Uterus (tissue), 4 donors: ENCODE results near the gene LAYN. TPM values are rescaled to one million over a fixed set of nuclear protein-coding genes. Genes with fewer than 3 reads are reported as not detected.

Experiments used
- DNase-seq, 2 donors: peaks; one replicate each; pipeline ENCODE4 v3.0.0-alpha.2; 2019 to 2020
- H3K27ac ChIP-seq, 2 donors: fragments of 200-600 bp; sonication (generic); 1 replicate in 1 of 2; 2 replicates in 1 of 2; pipeline ENCODE4 v1.5.1; 2016 to 2018
- H3K27me3 ChIP-seq, 2 donors: fragments of 200-600 bp; sonication (generic); one replicate each; pipeline ENCODE4 v1.5.1; 2018 to 2019; ENCODE audit warnings: control low read depth in 1 of 2
- H3K36me3 ChIP-seq, 2 donors: fragments of 200-600 bp; sonication (generic); one replicate each; pipeline ENCODE4 v1.5.1; 2019; ENCODE audit warnings: control low read depth in 1 of 2
- H3K4me1 ChIP-seq, 2 donors: fragments of 200-600 bp; sonication (generic); one replicate each; pipeline ENCODE4 v1.5.1; 2018 to 2019; ENCODE audit warnings: control low read depth in 1 of 2
- H3K4me3 ChIP-seq, 2 donors: fragments of 200-600 bp; sonication (generic); 1 replicate in 1 of 2; 2 replicates in 1 of 2; pipeline ENCODE4 v1.5.1; 2018 to 2019; ENCODE audit warnings: mild to moderate bottlenecking in 1 of 2
- H3K9me3 ChIP-seq, 2 donors: fragments of 200-600 bp; sonication (generic); one replicate each; pipeline ENCODE4 v1.5.1; 2019; ENCODE audit warnings: control low read depth in 1 of 2
- CTCF ChIP-seq, 4 experiments: fragments of 200-600 bp in 2 of 4; fragments of 450-650 bp in 2 of 4; sonication (generic) in 2 of 4; IDR thresholded peaks; one replicate each; pipeline ENCODE4 v1.5.1; 2016 to 2019; ENCODE audit warnings: antibody characterized with exemption in 4 of 4, mild to moderate bottlenecking in 2 of 4, moderate library complexity in 1 of 4
- POLR2A ChIP-seq, 2 donors: fragments of 450-650 bp; IDR thresholded peaks; one replicate each; pipeline ENCODE4 v1.6.1; 2016; ENCODE audit warnings: antibody characterized with exemption in 2 of 2, mild to moderate bottlenecking in 1 of 2, moderate library complexity in 1 of 2
- intact Hi-C: fragments of 100-400 bp; cut with DNase I; formaldehyde crosslinking; loops from one replicate; pipeline ENCODE4 v1.15.1; 2023; ENCODE audit warnings: low total_unique reads
- total RNA-seq, 4 donors: library from RNA; depleted of rRNA in 3 of 4; stranded (reverse); fragments of >200 nt in 3 of 4; gene quantifications; one replicate each; pipeline versions ENCODE4 v1.1.0 to v1.2.4, GENCODE V29; 2014 to 2023
- donor health status: DM: yes; HTN: yes; CAD: no.

Gene LAYN
- total RNA-seq, 4 donors from 2014 or later = 8.5 to 58.2 (median 37.1) TPM

GRCh38 chr11:111523343-111523742 is 17.2 kb upstream of the LAYN start:
- no peak for DNase-seq
- intact Hi-C loops = no loop called here
- H3K9me3 ChIP-seq = no peaks in the 10 kb centered on the region

GRCh38 chr11:111524056-111524455 is 16.5 kb upstream of the LAYN start:
- Histone ChIP-seq H3K36me3 (no peaks in the 10 kb centered on the region), H3K27ac (no peak overlapping the region), H3K4me1 (no peaks in the 10 kb centered on the region), H3K9me3 (no peaks in the 10 kb centered on the region), H3K4me3 (no peak overlapping the region), H3K27me3 (no peaks in the 10 kb centered on the region)
- DNase-seq = no peak
- TF ChIP-seq CTCF (IDR thresholded peaks at IDR 0.05) (no peak), POLR2A (IDR thresholded peaks at IDR 0.05) (no peak)
- intact Hi-C loops = no loop called here

More at GRCh38 chr11:111523343-111523742, 17.2 kb upstream of the LAYN start:
- TF ChIP-seq CTCF (IDR thresholded peaks at IDR 0.05) (no peak), POLR2A (IDR thresholded peaks at IDR 0.05) (no peak)
- Histone ChIP-seq H3K36me3 (no peaks in the 10 kb centered on the region), H3K4me1 (no peaks in the 10 kb centered on the region), H3K4me3 (no peak overlapping the region), H3K27ac (no peak overlapping the region), H3K27me3 (no peaks in the 10 kb centered on the region)

GRCh38 chr11:111525456-111525855 is 15.1 kb upstream of the LAYN start:
- no peak overlapping the region for H3K27ac ChIP-seq
- no peaks in the 10 kb centered on the region for H3K36me3 ChIP-seq
- H3K4me1 ChIP-seq = no peaks in the 10 kb centered on the region
- intact Hi-C loops = no loop called here
- TF ChIP-seq CTCF (IDR thresholded peaks at IDR 0.05) = no peak
- no peak overlapping the region for H3K4me3 ChIP-seq
- H3K27me3 ChIP-seq = no peaks in the 10 kb centered on the region
- no peak for DNase-seq
- no peaks in the 10 kb centered on the region for H3K9me3 ChIP-seq

GRCh38 chr11:111526501-111526900 is 14.0 kb upstream of the LAYN start:
- H3K4me3 ChIP-seq = no peak overlapping the region
- no peaks in the 10 kb centered on the region for H3K36me3 ChIP-seq
- no peaks in the 10 kb centered on the region for H3K27me3 ChIP-seq
- no peak for TF ChIP-seq POLR2A (IDR thresholded peaks at IDR 0.05)
- TF ChIP-seq CTCF (IDR thresholded peaks at IDR 0.05) = no peak
- no peaks in the 10 kb centered on the region for H3K9me3 ChIP-seq
- intact Hi-C loops = no loop called here
- no peak for DNase-seq
- no peak overlapping the region for H3K27ac ChIP-seq
- no peaks in the 10 kb centered on the region for H3K4me1 ChIP-seq

GRCh38 chr11:111527279-111527678 is 13.2 kb upstream of the LAYN start:
- TF ChIP-seq CTCF (IDR thresholded peaks at IDR 0.05) (no peak), POLR2A (IDR thresholded peaks at IDR 0.05) (no peak)
- DNase-seq = no peak
- H3K27me3 ChIP-seq = no peaks in the 10 kb centered on the region

More at GRCh38 chr11:111527279-111527678, 13.2 kb upstream of the LAYN start:
- H3K27ac ChIP-seq = no peak overlapping the region
- H3K4me1 ChIP-seq = no peaks in the 10 kb centered on the region
- intact Hi-C loops = no loop called here
- H3K36me3 ChIP-seq = no peaks in the 10 kb centered on the region
- no peaks in the 10 kb centered on the region for H3K9me3 ChIP-seq
- no peak overlapping the region for H3K4me3 ChIP-seq
